ENCODE results near the gene USP19.

USP19 gene

GRCh38 chr3:49119036-49119435 lies 1.6 kb downstream of the USP19 start:
- Histone ChIP-seq H3K9ac (ENCODE audit: low read depth, low read length) (no peak overlapping the region), H3K4me1 (ENCODE audit: insufficient read depth, low read length) (peaks cover 5% of the 10 kb centered on the region; the same call in 1 of the 2 replicates), H3K36me3 (ENCODE audit: insufficient read depth, low read depth, low read length) (peaks cover 72% of the 10 kb centered on the region), H3K27me3 (ENCODE audit: insufficient read depth, low read length) (no peaks in the 10 kb centered on the region), H3K27ac (ENCODE audit: low read length) (no peak overlapping the region), H3K4me3 (ENCODE audit: low read length) (no peak overlapping the region), H3K9me3 (ENCODE audit: insufficient read depth, low read depth, low read length) (no peaks in the 10 kb centered on the region)

- Histone ChIP-seq H3K27ac (ENCODE audit: low read length) (no peak overlapping the region), H3K9me3 (ENCODE audit: insufficient read depth, low read depth, low read length) (no peaks in the 10 kb centered on the region), H3K9ac (ENCODE audit: low read depth, low read length) (no peak overlapping the region), H3K4me3 (ENCODE audit: low read length) (no peak overlapping the region), H3K36me3 (ENCODE audit: insufficient read depth, low read depth, low read length) (peaks cover 91% of the 10 kb centered on the region), H3K27me3 (ENCODE audit: insufficient read depth, low read length) (no peaks in the 10 kb centered on the region), H3K4me1 (ENCODE audit: insufficient read depth, low read length) (no peaks in the 10 kb centered on the region)
Measured at GRCh38 chr3:49112262-49112661, 8.4 kb downstream of the USP19 start.

- Histone ChIP-seq H3K27ac (ENCODE audit: low read length) (no peak overlapping the region), H3K4me3 (ENCODE audit: low read length) (no peak overlapping the region), H3K4me1 (ENCODE audit: insufficient read depth, low read length) (no peaks in the 10 kb centered on the region), H3K9me3 (ENCODE audit: insufficient read depth, low read depth, low read length) (no peaks in the 10 kb centered on the region), H3K9ac (ENCODE audit: low read depth, low read length) (no peak overlapping the region), H3K36me3 (ENCODE audit: insufficient read depth, low read depth, low read length) (peaks cover 83% of the 10 kb centered on the region), H3K27me3 (ENCODE audit: insufficient read depth, low read length) (no peaks in the 10 kb centered on the region)
Measured at GRCh38 chr3:49111347-49111746, 9.3 kb downstream of the USP19 start.

- no peak overlapping the region for H3K9ac ChIP-seq (ENCODE audit: low read depth, low read length)
- no peaks in the 10 kb centered on the region for H3K4me1 ChIP-seq (ENCODE audit: insufficient read depth, low read length)
- no peaks in the 10 kb centered on the region for H3K27me3 ChIP-seq (ENCODE audit: insufficient read depth, low read length)
- no peak overlapping the region for H3K4me3 ChIP-seq (ENCODE audit: low read length)
- peaks cover 77% of the 10 kb centered on the region for H3K36me3 ChIP-seq (ENCODE audit: insufficient read depth, low read depth, low read length)
- no peaks in the 10 kb centered on the region for H3K9me3 ChIP-seq (ENCODE audit: insufficient read depth, low read depth, low read length)
- H3K27ac ChIP-seq (ENCODE audit: low read length): no peak overlapping the region
Measured at GRCh38 chr3:49110780-49111179, 9.8 kb downstream of the USP19 start.

- Histone ChIP-seq H3K9me3 (ENCODE audit: insufficient read depth, low read depth, low read length) (no peaks in the 10 kb centered on the region), H3K27ac (ENCODE audit: low read length) (no peak overlapping the region), H3K27me3 (ENCODE audit: insufficient read depth, low read length) (no peaks in the 10 kb centered on the region), H3K4me3 (ENCODE audit: low read length) (no peak overlapping the region), H3K4me1 (ENCODE audit: insufficient read depth, low read length) (0 out of 2 replicates have a peak, but pooled peaks cover 4% of the 10 kb centered on the region), H3K36me3 (ENCODE audit: insufficient read depth, low read depth, low read length) (peaks cover 58% of the 10 kb centered on the region), H3K9ac (ENCODE audit: low read depth, low read length) (no peak overlapping the region)
Measured at GRCh38 chr3:49108346-49108745, 12.3 kb downstream of the USP19 start.

GRCh38 chr3:49104427-49105291 lies 16.0 kb downstream of the USP19 start, which contains the start of gene QARS1:
QARS1 (minus strand) TSS chr3:49104757; CDS start chr3:49104733, 24 bp downstream.
- Histone ChIP-seq H3K9me3 (ENCODE audit: insufficient read depth, low read depth, low read length) (no peaks in the 10 kb centered on the region), H3K27ac (ENCODE audit: low read length) (peak within 1 kb of the TSS; percentile 99), H3K4me3 (ENCODE audit: low read length) (peak within 1 kb of the TSS; percentile 100), H3K36me3 (ENCODE audit: insufficient read depth, low read depth, low read length) (peaks cover 60% of the 10 kb centered on the region), H3K9ac (ENCODE audit: low read depth, low read length) (peak within 1 kb of the TSS; percentile 97), H3K27me3 (ENCODE audit: insufficient read depth, low read length) (no peaks in the 10 kb centered on the region), H3K4me1 (ENCODE audit: insufficient read depth, low read length) (0 out of 2 replicates have a peak, but pooled peaks cover 4% of the 10 kb centered on the region)

GRCh38 chr3:49104052-49104426 lies 16.6 kb downstream of the USP19 start:
- H3K36me3 ChIP-seq (ENCODE audit: insufficient read depth, low read depth, low read length): peaks cover 60% of the 10 kb centered on the region
- peak overlapping the region; percentile 97 for H3K9ac ChIP-seq (ENCODE audit: low read depth, low read length)
- 0 out of 2 replicates have a peak, but pooled peaks cover 4% of the 10 kb centered on the region for H3K4me1 ChIP-seq (ENCODE audit: insufficient read depth, low read length)
- peak overlapping the region; percentile 99 for H3K27ac ChIP-seq (ENCODE audit: low read length)
- H3K4me3 ChIP-seq (ENCODE audit: low read length): peak overlapping the region; percentile 100
- H3K9me3 ChIP-seq (ENCODE audit: insufficient read depth, low read depth, low read length): no peaks in the 10 kb centered on the region
- H3K27me3 ChIP-seq (ENCODE audit: insufficient read depth, low read length): no peaks in the 10 kb centered on the region

GRCh38 chr3:49100046-49100615 lies 20.5 kb downstream of the USP19 start:
- Histone ChIP-seq H3K27me3 (ENCODE audit: insufficient read depth, low read length) (no peaks in the 10 kb centered on the region), H3K27ac (ENCODE audit: low read length) (no peak overlapping the region), H3K4me3 (ENCODE audit: low read length) (no peak overlapping the region), H3K36me3 (ENCODE audit: insufficient read depth, low read depth, low read length) (peaks cover 75% of the 10 kb centered on the region), H3K4me1 (ENCODE audit: insufficient read depth, low read length) (no peaks in the 10 kb centered on the region), H3K9ac (ENCODE audit: low read depth, low read length) (no peak overlapping the region), H3K9me3 (ENCODE audit: insufficient read depth, low read depth, low read length) (no peaks in the 10 kb centered on the region)

- Histone ChIP-seq H3K36me3 (ENCODE audit: insufficient read depth, low read depth, low read length) (peaks cover 75% of the 10 kb centered on the region), H3K9me3 (ENCODE audit: insufficient read depth, low read depth, low read length) (no peaks in the 10 kb centered on the region), H3K4me1 (ENCODE audit: insufficient read depth, low read length) (peaks cover 3% of the 10 kb centered on the region; the same call in 1 of the 2 replicates), H3K4me3 (ENCODE audit: low read length) (no peak overlapping the region), H3K27ac (ENCODE audit: low read length) (no peak overlapping the region), H3K9ac (ENCODE audit: low read depth, low read length) (no peak overlapping the region), H3K27me3 (ENCODE audit: insufficient read depth, low read length) (no peaks in the 10 kb centered on the region)
Measured at GRCh38 chr3:49098910-49099630, 21.6 kb downstream of the USP19 start.

- H3K4me1 ChIP-seq (ENCODE audit: insufficient read depth, low read length): peaks cover 3% of the 10 kb centered on the region; the same call in 1 of the 2 replicates
- H3K27ac ChIP-seq (ENCODE audit: low read length): no peak overlapping the region
- H3K9me3 ChIP-seq (ENCODE audit: insufficient read depth, low read depth, low read length): no peaks in the 10 kb centered on the region
- no peaks in the 10 kb centered on the region for H3K27me3 ChIP-seq (ENCODE audit: insufficient read depth, low read length)
- H3K36me3 ChIP-seq (ENCODE audit: insufficient read depth, low read depth, low read length): peaks cover 72% of the 10 kb centered on the region
- no peak overlapping the region for H3K9ac ChIP-seq (ENCODE audit: low read depth, low read length)
- H3K4me3 ChIP-seq (ENCODE audit: low read length): no peak overlapping the region
Measured at GRCh38 chr3:49098429-49098828, 22.2 kb downstream of the USP19 start.

GRCh38 chr3:49093853-49094767 lies 26.5 kb downstream of the USP19 start, which contains the start of gene QRICH1:
QRICH1 (minus strand) TSS chr3:49094071; CDS start chr3:49077017, 17,054 bp downstream.
- Histone ChIP-seq H3K9ac (ENCODE audit: low read depth, low read length) (peak within 1 kb of the TSS; percentile 98), H3K27ac (ENCODE audit: low read length) (peak within 1 kb of the TSS; percentile 70)

More at GRCh38 chr3:49093853-49094767, 26.5 kb downstream of the USP19 start, which contains the start of gene QRICH1:
- Histone ChIP-seq H3K4me3 (ENCODE audit: low read length) (peak within 1 kb of the TSS; percentile 99), H3K9me3 (ENCODE audit: insufficient read depth, low read depth, low read length) (no peaks in the 10 kb centered on the region), H3K4me1 (ENCODE audit: insufficient read depth, low read length) (peaks cover 9% of the 10 kb centered on the region), H3K27me3 (ENCODE audit: insufficient read depth, low read length) (no peaks in the 10 kb centered on the region), H3K36me3 (ENCODE audit: insufficient read depth, low read depth, low read length) (peaks cover 52% of the 10 kb centered on the region)

Measured in iPS-20b (cell line).